Calu3 (cell line): ENCODE data around the gene CACNG8. TPM values are rescaled to one million over a fixed set of nuclear protein-coding genes. Genes with fewer than 3 reads are reported as not detected.

Experiments used
- BruUV-seq: library from RNA; stranded (reverse); fragments of 400-500 nt; replicated peaks from 2 replicates; lab custom pipeline; 2021; lab: Mats Ljungman, UMichigan
- CTCF ChIA-PET: fragments of 300-600 bp; sonication (Branson Sonifier 250); formaldehyde crosslinking; loops from one replicate; lab custom pipeline; 2022; ENCODE audit warnings: antibody characterized with exemption; lab: Charles Lee
- DNase-seq: peaks from one replicate; pipeline ENCODE4 v3.0.0; 2022
- H3K27ac Mint-ChIP-seq: one replicate; pipeline ENCODE4 v1.8.0; 2022; ENCODE audit warnings: mixed read lengths; ENCODE audit not compliant: unreplicated experiment
- H3K27me3 Mint-ChIP-seq: one replicate; pipeline ENCODE4 v1.8.0; 2022; ENCODE audit warnings: mixed read lengths; ENCODE audit not compliant: unreplicated experiment
- H3K36me3 Mint-ChIP-seq: one replicate; pipeline ENCODE4 v1.8.0; 2022; ENCODE audit warnings: mild to moderate bottlenecking, moderate library complexity, mixed read lengths; ENCODE audit not compliant: insufficient read depth, unreplicated experiment
- H3K4me1 Mint-ChIP-seq: one replicate; pipeline ENCODE4 v1.8.0; 2022; ENCODE audit warnings: mild to moderate bottlenecking, low read depth, mixed read lengths; ENCODE audit not compliant: unreplicated experiment
- H3K4me3 Mint-ChIP-seq: one replicate; pipeline ENCODE4 v1.8.0; 2022; ENCODE audit warnings: mild to moderate bottlenecking, low read depth, moderate library complexity, mixed read lengths; ENCODE audit not compliant: unreplicated experiment
- H3K9me3 Mint-ChIP-seq: one replicate; pipeline ENCODE4 v1.8.0; 2022; ENCODE audit warnings: low read depth, mixed read lengths; ENCODE audit not compliant: unreplicated experiment
- intact Hi-C: fragments of 100-400 bp; cut with micrococcal nuclease; formaldehyde crosslinking; loops from one replicate; pipeline ENCODE4 v1.10.0; 2022; ENCODE audit not compliant: unreplicated experiment
- total RNA-seq: library from RNA; stranded (reverse); gene quantifications from 2 replicates; pipeline ENCODE4 v1.2.3, GENCODE V29; 2022
- TF ChIP-seq, protein P1 (sequence below): fragments of 200-600 bp; IDR thresholded peaks from one replicate; pipeline ENCODE4 v1.8.0; 2022; ENCODE audit warnings: antibody characterized with exemption; ENCODE audit not compliant: unreplicated experiment

CACNG8 gene
- total RNA-seq, 1 experiment from 2014 or later = 19.0 TPM

DNA sequence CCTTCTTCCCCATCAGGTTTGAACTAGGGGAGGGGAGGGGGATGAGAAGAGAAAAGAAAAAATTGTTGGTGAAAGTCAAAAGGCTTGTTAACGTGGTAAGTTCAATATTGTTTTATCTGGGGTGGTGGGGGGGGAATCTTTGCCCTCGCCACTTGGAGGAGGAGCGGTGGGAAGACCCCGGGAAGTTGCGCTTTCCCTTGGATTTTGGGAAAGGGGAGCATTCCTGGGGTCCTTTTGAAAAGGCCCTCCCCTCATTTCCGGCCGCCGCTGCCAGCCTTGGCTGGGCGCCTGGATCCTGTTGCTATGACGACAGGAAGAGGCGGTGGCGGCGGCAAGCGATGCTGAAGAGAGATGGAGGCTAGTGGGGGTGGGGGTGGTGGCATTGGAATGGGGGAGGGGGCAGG lies 4.6 kb upstream of the CACNG8 start:
- TF ChIP-seq, protein P1, sequence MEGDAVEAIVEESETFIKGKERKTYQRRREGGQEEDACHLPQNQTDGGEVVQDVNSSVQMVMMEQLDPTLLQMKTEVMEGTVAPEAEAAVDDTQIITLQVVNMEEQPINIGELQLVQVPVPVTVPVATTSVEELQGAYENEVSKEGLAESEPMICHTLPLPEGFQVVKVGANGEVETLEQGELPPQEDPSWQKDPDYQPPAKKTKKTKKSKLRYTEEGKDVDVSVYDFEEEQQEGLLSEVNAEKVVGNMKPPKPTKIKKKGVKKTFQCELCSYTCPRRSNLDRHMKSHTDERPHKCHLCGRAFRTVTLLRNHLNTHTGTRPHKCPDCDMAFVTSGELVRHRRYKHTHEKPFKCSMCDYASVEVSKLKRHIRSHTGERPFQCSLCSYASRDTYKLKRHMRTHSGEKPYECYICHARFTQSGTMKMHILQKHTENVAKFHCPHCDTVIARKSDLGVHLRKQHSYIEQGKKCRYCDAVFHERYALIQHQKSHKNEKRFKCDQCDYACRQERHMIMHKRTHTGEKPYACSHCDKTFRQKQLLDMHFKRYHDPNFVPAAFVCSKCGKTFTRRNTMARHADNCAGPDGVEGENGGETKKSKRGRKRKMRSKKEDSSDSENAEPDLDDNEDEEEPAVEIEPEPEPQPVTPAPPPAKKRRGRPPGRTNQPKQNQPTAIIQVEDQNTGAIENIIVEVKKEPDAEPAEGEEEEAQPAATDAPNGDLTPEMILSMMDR = no peak
- intact Hi-C loops = no loop called here
- H3K4me3 Mint-ChIP-seq = no peak overlapping the region
- no peaks in the 10 kb centered on the region for H3K36me3 Mint-ChIP-seq
- H3K27ac Mint-ChIP-seq = no peak overlapping the region
- peak; percentile 55 for DNase-seq
- H3K27me3 Mint-ChIP-seq = peaks cover 82% of the 10 kb centered on the region
- CTCF ChIA-PET = no interaction called here
- H3K4me1 Mint-ChIP-seq = peaks cover 23% of the 10 kb centered on the region
- H3K9me3 Mint-ChIP-seq = no peaks in the 10 kb centered on the region
- no TSS peak for BruUV-seq

DNA sequence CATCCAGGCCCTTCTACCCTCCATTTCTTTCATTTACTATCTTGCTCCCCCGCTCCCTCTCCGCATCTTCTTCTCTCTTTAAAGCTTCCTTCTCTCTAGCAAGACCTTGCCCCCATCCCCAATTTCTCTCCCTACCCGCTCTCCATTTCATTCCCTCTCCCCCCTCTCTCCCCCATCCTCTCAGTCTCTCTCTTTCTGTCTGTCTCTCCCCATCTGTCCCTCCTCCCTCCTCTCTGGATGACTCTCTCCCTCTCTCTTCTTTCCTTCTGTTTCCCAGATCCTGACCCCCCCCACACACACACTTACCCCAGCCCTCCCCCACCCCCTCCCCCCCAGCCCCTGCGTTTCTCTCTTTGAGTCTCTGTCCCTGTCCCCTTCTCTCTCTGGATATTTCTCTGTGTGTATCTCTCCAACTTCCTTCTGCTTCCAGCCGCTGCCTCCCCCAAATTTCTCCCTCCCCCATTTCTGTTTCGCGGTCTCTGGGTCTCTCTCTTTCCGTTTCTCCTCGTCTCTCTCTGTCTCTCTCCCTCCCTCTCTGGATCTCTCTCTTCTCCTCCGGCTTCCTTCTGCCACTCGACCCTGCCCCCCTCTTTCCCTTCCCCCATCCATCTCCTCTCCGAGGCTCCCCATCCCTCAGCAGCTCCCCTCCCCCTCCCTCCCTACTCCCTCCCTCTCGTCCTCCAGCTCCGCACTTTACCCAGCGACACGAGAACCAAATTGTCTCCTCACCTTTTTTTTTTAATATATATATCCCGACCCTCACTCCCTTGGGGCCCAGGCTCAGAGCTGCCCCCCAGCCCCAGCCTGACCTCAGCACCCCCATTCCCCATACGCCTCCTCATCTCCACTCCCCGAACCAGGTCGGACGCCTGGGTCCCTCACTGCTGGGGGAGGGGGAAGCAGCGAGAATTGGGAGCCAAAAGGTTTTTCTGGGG lies 3.6 kb upstream of the CACNG8 start:
- TF ChIP-seq, protein P1 = no peak
- peaks cover 23% of the 10 kb centered on the region for H3K4me1 Mint-ChIP-seq
- no peak for DNase-seq
- intact Hi-C loops = no loop called here
- no peak overlapping the region for H3K27ac Mint-ChIP-seq
- H3K4me3 Mint-ChIP-seq = no peak overlapping the region
- peaks cover 91% of the 10 kb centered on the region for H3K27me3 Mint-ChIP-seq
- no peaks in the 10 kb centered on the region for H3K9me3 Mint-ChIP-seq
- CTCF ChIA-PET = interaction anchor here (0.6 to 0.7 kb wide), 3 partner anchors 42 to 199 kb away, joined by 4 to 5 read pairs (median 5); no protein-coding TSS in a partner anchor
- no TSS peak for BruUV-seq
- H3K36me3 Mint-ChIP-seq = no peaks in the 10 kb centered on the region

DNA sequence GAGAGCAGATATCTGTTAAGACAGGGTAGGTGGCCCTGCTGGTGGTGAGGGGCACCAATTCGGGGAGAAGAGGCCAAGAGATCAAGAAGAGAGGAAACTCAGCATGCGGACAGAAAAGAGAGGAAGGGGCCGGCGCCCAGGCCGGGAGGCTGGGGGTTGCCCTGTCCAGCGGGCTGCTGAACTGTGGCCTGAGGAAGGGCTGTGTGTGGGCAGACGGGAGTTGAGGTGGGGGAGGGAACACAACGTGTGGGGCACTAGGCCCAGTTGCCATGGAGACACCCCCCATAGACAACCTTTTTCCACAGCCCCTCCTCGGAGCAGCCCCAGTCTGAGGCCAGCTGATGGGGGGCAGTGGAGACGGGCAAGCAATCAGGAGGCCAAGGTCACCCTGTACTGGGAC lies 2.5 kb upstream of the CACNG8 start:
- CTCF ChIA-PET = no interaction called here
- Mint-ChIP-seq H3K9me3 (no peaks in the 10 kb centered on the region), H3K27ac (no peak overlapping the region), H3K4me1 (peaks cover 31% of the 10 kb centered on the region), H3K4me3 (no peak overlapping the region), H3K27me3 (peaks cover 93% of the 10 kb centered on the region), H3K36me3 (peaks cover 2% of the 10 kb centered on the region)
- BruUV-seq = no TSS peak
- TF ChIP-seq, protein P1 = no peak
- DNase-seq = no peak
- intact Hi-C loops = no loop called here

DNA sequence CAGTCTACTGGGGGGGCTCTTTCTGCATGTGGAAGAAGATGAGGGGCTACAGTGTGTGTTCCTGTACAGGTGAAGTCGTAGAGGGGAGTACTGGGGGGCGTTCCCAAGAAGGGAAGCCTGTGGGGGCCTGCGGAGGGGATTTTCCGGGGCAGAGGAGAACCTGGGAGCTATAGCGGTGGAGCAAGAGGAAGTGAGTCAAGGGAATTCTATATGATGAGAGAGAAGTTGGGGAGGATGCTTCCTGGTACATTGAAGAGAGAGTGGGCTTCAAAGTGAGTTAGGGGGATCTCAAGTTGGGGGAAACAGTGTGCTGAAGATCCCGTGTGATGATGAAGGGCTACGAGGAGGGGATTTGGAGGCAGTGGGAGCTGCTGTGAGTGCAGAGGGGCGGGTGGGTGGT lies 1.9 kb upstream of the CACNG8 start:
- CTCF ChIA-PET = no interaction called here
- H3K4me1 Mint-ChIP-seq = peaks cover 35% of the 10 kb centered on the region
- H3K27me3 Mint-ChIP-seq = peaks cover 93% of the 10 kb centered on the region
- intact Hi-C loops = no loop called here
- TF ChIP-seq, protein P1 = no peak
- no peak overlapping the region for H3K4me3 Mint-ChIP-seq
- H3K27ac Mint-ChIP-seq = no peak overlapping the region
- no peaks in the 10 kb centered on the region for H3K9me3 Mint-ChIP-seq
- H3K36me3 Mint-ChIP-seq = peaks cover 5% of the 10 kb centered on the region
- DNase-seq = no peak
- BruUV-seq = no TSS peak
